WI38 (cell line): ENCODE results near the gene GFOD1.
A peak's percentile ranks its signal among the peaks of the same experiment; 100 is the strongest.

Experiments used
- H3K4me3 ChIP-seq: 2 replicates; pipeline ENCODE4 v1.5.1; 2011; ENCODE audit warnings: low read depth, mild to moderate bottlenecking, control low read depth, low read length
- TF ChIP-seq, protein P1 (sequence below): IDR thresholded peaks from 2 replicates; pipeline ENCODE4 v1.5.1; 2012; ENCODE audit warnings: low read depth, mild to moderate bottlenecking, control low read depth, low read length

Gene GFOD1

GRCh38 chr6:13358511-13358910 is 128.9 kb downstream of the GFOD1 start:
- no peak overlapping the region for H3K4me3 ChIP-seq
- TF ChIP-seq, protein P1, sequence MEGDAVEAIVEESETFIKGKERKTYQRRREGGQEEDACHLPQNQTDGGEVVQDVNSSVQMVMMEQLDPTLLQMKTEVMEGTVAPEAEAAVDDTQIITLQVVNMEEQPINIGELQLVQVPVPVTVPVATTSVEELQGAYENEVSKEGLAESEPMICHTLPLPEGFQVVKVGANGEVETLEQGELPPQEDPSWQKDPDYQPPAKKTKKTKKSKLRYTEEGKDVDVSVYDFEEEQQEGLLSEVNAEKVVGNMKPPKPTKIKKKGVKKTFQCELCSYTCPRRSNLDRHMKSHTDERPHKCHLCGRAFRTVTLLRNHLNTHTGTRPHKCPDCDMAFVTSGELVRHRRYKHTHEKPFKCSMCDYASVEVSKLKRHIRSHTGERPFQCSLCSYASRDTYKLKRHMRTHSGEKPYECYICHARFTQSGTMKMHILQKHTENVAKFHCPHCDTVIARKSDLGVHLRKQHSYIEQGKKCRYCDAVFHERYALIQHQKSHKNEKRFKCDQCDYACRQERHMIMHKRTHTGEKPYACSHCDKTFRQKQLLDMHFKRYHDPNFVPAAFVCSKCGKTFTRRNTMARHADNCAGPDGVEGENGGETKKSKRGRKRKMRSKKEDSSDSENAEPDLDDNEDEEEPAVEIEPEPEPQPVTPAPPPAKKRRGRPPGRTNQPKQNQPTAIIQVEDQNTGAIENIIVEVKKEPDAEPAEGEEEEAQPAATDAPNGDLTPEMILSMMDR = no peak

DNA sequence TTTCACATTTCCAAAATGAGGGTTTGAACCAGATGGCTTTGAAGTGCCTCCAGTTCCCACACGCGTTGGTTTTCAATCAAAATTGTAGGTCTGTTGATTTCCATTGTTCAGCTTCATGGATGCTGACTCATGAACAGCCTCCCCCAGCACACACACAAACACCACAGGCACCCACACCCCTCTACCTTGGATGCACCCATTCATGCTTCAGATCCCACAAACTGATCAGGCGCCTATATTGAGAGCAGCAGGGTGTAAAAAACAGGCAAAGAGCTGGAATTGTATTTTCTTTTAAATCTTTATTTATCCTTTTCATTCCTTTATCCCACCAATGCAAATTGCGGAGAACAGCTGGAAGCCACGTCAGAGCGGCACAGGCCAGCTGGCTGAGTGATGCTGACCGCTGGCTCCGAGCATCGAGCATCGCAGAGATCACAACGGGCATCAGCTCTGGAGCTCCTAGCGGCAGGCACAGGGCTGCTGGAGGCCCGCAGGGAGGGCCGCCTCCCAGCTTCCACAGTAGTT is 129.8 kb downstream of the GFOD1 start:
- H3K4me3 ChIP-seq = 0 out of 2 replicates have a peak overlapping the region, but pooled peaks have one; percentile 8
- TF ChIP-seq, protein P1 = peak; percentile 45

DNA sequence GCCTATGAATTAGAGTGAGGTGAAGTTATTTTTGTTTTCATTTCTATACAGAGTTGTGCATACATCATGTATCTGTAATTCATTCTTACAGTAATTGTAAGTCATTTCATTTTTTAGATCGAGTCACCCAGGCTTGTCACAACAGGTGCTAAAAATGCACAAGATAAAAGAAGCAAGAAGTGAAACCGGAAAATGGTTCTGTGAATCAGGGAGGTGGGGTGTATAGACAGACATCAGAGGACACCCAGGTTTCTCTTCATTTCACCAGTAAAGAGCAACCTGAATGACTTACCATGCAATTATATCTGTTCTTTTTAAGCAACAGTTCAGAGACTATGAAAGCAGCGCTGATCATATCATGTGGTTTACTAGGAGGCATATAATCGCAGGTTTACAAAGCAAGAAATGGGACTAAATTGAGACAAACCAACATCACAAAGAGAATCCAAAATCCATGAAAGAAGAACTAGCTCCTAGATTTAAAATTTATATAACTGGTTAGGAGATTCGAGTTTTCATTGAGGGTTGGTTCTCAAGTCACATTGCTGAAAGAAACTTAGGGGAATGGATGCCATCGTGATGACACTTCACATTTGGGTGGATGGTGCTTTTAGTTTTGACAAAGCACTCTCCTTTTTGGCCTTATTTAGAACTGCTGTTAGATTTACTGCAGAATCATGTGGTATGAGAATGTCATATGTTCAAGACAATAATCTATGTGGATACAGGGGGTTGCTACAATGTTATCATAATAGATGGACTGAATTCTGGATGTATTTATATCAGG is 131.2 kb downstream of the GFOD1 start:
- no peak overlapping the region for H3K4me3 ChIP-seq

DNA sequence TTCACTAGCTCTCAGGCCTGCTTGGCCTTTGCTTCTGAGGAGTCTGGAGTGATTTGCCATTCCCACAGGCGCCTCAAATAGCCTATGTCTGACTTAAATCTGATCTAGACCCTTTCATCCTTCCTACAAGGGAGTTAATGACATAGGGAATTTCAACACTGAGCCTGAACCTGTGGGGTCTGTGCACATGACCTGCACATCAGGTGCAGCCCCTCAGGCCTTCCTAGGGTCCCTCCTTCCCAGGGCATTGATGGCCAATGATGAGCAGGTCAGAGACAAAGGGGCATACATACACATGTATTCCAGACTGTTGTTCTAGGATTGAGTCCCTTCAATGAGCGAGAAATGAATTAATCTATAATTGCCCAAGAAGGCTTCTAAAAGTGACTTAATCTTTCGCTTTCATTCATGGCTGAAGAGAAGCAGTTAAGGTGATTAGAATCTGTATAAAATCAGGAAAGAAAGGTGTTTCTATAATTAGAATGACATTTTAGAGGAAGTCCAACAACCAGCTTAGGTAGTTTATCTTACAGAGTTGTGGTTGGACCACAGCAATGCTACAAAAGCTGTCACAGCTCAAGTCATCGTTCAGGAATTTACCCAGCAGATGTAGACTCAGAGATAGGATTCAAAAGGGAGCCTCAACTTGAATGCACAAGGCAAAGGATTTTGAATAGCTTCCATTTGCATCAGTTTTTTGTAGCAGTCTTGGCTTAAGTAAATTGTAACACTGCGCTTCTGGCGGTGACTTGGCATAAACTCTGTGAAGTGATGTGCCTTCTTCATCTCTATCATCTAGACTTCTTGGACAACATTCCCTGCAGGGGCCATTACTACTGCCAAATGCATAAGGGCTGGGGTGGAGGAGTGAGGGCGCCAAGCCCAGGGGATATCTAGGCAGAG is 132.1 kb downstream of the GFOD1 start:
- TF ChIP-seq, protein P1 = no peak
- H3K4me3 ChIP-seq = 0 out of 2 replicates have a peak overlapping the region, but pooled peaks have one; percentile 21

More for the DNA sequence above, 131.2 kb downstream of the GFOD1 start:
- TF ChIP-seq, protein P1 = no peak

- TF ChIP-seq, protein P1 = no peak
- no peak overlapping the region for H3K4me3 ChIP-seq
Measured at GRCh38 chr6:13354331-13355042, 132.9 kb downstream of the GFOD1 start.

DNA sequence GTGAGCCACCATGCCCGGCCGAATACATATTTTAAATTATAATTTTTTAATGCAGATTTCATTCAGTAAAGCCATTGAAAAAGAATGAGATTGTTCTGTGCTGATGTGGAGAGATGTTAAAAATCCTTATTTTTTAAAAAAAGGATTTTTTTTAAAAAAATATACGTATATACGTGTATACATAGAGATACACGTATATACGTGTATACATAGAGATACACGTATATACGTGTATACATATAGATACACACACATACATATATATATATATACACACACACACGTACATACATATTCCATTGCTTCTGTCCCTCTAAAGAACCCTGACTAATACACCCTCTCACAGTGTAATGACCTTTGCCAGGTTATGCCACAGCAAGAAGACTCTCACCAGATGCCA is 135.2 kb downstream of the GFOD1 start:
- TF ChIP-seq, protein P1 = no peak
- H3K4me3 ChIP-seq = no peak overlapping the region
